Gastrocnemius medialis (tissue), 4 donors: ENCODE data around the gene UGT1A10.

Experiments
- CTCF ChIP-seq, 5 experiments: fragments of 450-650 bp in 3 of 5; fragments of 200-600 bp in 2 of 5; sonication (generic) in 2 of 5; IDR thresholded peaks in 4 of 5; conservative IDR thresholded peaks in 1 of 5; 1 replicate in 4 of 5; 2 replicates in 1 of 5; pipeline ENCODE4 v1.5.1; 2016 to 2019; ENCODE audit warnings: antibody characterized with exemption in 5 of 5, mild to moderate bottlenecking in 3 of 5, moderate library complexity in 3 of 5
- POLR2A ChIP-seq, 2 donors: fragments of 450-650 bp; IDR thresholded peaks; one replicate each; pipeline ENCODE4 v1.6.1; 2017; ENCODE audit warnings: antibody characterized with exemption in 2 of 2, mild to moderate bottlenecking in 2 of 2, moderate library complexity in 2 of 2

GRCh38 chr2:233656443-233656842 lies 20.2 kb downstream of the UGT1A10 start:
- TF ChIP-seq CTCF (IDR thresholded peaks at IDR 0.05 in 4 of 5, conservative IDR thresholded peaks at IDR 0.05 in 1 of 5): no peak
- TF ChIP-seq POLR2A (IDR thresholded peaks at IDR 0.05): no peak
